CD4-positive, alpha-beta T cell treated with Interleukin-17A for 4 hours (primary cell): Measurements from ENCODE around the gene DNAJA4.
"Not testable (repeated sequence)": the region's sequence is repeated elsewhere in the genome, so short reads cannot be mapped to it uniquely, and the experiment has no call there.

Experiments
- DNase-seq: peaks from one replicate; pipeline ENCODE4 v3.0.0-alpha.2; 2020; ENCODE audit warnings: mixed read lengths

The DNAJA4 gene

DNA sequence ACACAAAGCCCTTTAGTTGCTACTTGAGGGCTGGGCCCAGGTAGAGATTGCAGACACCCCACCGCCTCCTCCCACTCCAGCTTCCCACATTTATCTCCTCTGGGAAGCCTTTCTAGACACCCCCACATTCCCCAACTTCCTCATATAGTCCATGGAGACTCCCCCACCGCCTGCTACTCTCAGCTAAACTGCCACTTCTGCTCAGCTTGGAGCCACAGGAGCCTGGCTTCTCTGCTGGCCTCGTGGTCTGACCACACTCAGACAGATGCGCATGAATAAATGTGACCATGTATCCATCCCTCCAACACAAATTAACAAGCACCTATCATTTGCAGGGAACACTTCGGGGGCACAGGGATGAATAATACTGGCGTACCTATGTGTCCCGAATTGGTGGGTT is 19.5 kb upstream of the DNAJA4 start:
- DNase-seq: no peak

DNA sequence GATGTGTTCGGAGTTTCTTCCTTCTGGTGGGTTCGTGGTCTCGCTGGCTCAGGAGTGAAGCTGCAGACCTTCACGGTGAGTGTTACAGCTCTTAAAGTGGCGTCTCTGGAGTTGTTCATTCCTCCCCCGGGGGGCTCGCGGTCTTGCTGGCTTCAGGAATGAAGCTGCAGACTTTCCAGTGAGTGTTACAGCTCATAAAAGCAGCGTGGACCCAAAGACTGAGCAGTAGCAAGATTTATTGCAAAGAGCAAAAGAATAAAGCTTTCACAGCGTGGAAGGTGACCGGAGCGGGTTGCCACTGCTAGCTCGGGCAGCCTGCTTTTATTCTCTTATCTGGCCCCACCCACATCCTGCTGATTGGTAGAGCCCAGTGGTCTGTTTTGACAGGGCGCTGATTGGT is 19.0 kb upstream of the DNAJA4 start:
- not testable (repeated sequence) for DNase-seq

DNA sequence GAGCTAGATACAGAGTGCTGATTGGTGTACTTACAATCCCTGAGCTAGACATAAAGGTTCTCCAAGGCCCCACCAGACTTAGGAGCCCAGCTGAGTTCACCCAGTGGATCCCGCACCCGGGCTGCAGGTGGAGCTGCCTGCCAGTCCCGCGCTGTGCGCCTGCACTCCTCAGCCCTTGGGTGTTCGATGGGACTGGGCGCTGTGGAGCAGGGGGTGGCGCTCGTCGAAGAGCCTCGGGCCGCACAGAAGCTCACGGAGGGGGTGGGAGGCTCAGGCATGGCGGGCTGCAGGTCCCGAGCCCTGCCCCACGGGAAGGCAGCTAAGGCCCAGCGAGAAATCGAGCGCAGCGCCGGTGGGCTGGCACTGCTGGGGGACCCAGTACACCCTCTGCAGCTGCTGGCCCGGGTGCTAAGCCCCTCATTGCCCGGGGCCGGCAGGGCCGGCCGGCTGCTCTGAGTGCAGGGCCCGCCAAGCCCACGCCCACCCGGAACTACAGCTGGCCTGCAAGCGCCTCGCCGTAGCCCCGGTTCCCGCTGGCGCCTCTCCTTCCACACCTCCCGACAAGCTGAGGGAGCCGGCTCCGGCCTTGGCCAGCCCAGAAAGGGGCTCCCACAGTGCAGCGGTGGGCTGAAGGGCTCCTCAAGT is 18.3 kb upstream of the DNAJA4 start:
- DNase-seq: not testable (repeated sequence)

DNA sequence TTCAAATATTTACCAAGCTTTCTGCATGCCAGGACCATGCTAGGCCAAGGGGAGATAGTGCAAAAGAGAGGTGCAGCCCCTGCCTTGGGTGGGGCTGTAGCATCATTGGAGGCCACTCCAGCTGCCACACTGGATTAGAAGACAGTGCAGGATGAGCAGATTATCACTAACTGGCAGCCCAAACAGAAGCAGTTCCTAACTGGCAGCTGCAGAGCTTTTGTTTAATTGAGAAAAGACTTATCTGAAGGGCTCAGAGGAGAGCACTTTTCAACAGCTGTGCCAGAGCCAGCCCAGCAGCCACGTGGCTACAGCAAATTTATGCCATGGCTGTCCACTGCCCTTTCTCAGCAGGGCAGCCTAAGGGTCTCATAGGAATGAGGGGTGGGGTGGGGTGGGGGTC is 16.5 kb upstream of the DNAJA4 start:
- DNase-seq: no peak

DNA sequence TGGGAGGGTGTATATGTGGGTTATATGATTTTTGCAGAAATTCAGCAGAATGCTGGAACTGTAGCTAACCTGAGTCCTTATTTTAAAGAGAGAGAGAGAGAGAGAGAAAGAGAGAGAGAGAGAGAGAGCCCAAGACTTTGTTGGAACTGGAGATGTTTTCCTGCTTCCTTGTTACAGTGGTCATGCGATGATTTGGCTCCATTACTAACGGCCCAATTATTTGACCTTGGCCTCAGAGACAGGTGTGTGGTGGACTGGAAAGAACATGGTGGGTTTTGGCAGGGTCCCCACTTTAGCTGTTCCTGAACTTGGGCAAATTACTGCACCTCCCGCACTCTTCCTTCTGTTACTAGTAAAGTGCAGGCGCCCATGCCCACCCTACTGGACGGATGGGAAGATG is 15.2 kb upstream of the DNAJA4 start:
- DNase-seq: no peak

DNA sequence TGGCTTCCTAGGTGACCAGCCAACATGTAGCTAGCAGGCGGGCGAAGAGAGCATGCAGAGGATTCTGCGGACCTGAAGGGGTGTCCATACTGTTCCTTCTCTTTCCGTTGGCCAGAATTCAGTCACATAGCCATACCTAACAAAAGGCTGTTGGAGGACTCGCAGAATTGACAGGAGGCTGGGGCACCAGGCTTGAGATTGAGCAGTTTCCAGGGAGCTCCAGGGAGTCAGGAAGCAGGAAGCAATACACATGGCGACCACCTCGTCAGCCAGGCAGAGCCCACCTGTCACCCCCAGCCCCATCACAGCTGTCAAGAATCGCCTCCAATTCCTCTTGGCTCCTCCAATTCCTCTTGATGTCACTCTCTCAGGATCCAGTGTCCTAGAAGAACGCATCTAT is 13.2 kb upstream of the DNAJA4 start:
- no peak for DNase-seq

DNA sequence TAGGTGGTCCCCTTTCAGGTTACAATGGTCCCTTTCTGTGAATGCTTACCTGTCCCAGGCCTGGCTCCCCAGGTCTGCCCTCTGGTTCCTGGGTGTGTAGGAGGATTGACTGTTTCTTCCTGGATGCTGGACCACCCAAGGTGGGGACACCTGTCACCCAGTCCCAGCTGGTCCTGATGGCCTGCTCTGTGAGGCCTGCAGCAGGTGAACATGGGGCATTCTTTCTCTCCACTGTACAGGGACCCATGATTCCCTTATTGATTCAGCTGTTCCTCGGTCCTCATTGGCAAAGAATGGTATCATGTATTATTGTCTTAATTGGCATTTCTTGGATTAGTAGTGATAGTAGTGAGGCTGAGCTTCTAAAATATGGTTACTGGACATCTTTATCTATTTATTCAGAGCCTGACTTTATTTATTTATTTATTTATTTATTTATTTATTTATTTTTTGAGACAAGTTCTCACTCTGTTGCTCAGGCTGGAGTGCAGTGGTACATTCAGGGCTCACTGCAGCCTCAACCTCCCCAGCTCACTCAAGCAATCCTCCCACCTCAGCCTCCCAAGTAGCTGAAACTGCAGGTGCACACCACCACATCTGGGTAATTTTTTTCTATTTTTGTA is 8.8 kb upstream of the DNAJA4 start:
- DNase-seq: no peak

DNA sequence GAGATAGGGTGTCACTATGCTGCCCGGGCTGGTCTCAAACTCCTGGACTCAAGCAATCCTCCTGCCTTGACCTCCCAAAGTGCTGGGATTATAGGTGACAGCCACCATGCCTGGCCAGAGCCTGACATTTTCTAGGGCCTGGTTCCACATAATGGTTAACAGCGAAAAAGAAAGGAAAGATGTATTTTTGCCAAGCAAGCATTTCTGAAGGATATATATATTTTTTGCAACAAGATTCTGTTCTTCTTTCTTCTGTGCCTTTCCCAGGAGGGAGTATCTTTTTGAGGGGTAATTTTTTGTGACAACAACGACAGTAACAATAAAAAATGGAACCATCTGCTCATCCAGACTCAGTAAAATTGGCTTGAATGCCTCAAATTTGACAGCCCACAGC is 8.3 kb upstream of the DNAJA4 start:
- no peak for DNase-seq

DNA sequence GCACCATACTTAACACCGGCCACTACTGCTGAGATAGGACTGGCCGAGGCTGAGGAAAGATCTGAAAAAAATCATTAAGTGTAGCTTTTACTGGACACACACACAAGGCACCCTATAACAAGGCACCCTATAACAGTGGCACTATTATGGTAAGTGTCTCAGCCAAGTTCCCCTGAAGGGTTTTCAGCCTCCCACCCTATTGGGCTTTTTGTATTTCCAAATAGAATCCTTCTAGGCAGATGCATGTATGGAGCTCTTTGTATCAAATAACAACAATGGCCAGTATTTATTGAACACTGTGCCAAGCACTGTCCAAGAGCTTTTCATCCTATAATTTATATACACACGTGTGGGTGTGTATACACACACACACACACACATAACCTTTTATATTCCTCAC is 6.7 kb upstream of the DNAJA4 start:
- DNase-seq: no peak

DNA sequence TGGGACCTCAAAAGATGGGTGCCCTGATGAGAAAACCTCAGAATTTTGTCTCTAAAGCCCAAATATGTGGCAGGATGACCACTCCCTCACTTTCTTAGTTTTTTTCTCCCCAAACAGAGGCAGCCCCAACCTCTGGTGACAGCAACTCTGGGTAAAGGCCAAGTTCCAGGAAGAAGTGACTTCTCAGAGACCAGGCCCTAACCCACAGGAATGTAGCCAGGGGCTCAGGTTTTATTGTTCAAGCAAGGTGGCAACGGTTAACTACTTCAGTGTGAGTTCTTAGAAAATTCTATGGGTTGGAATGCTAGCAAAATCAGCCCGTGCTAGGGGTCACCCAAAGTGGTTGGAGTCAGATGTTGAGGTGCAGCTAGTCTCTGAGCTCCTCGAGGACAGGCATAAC is 5.1 kb upstream of the DNAJA4 start:
- DNase-seq: no peak

DNA sequence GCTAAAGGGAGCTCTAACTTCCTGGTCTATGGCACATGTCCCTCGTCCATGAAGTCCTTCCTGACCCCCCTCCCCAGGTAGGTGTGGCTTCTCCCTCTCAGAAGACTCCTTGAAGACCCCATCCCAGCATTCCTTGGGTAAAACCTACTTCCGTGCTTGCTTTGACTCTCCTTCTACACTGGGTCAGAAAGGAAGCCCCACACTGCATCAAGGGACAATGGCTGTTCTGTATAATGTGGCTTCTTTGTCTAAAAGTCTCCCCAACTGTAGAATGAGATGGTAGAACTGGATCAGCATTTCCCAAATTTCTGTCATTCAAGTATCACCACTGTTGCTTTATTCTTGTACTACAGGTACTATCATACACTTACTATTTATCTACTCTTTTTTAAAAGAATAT is 3.9 kb upstream of the DNAJA4 start:
- DNase-seq: no peak

DNA sequence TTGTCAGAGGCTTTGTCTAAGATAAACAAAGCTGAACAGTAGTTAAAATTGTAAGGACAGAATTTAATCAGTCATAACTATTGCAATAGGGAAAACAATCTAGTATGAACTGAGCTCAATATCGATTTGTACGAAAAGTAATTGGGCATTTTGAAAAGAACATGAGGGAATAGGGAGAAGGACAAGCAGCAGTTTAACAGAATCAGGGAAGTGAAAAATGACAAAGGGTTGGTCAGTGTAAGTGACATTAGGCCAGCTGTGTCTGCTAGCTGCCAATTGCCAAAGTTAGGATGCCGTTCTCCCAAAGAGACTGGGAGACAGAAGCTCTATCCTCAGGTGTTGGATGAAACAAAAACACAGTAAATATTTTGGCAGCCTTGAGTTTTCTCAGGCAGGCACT is 3.3 kb upstream of the DNAJA4 start:
- no peak for DNase-seq

DNA sequence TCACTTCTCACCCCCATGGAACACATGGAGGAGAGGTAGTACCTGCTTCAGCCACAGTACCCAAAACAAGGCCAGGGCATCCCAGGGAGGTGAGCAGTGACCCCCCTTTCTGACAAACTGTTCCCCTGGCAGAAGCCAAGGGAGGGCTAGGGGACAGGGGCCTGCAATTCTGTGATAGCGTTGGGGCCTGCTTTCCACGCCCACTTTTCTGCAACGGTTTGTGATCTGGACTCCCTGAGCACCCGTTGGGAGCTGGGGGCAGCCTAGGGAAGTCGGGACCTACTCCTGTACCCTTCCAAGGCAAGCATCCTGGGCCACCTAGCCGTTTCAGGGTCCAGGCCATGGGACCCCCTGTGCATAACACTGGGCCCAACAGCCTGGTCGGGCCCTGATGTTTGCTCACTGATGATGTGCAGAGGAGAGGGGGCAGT is 996 bp upstream of the DNAJA4 start:
- no peak for DNase-seq

DNA sequence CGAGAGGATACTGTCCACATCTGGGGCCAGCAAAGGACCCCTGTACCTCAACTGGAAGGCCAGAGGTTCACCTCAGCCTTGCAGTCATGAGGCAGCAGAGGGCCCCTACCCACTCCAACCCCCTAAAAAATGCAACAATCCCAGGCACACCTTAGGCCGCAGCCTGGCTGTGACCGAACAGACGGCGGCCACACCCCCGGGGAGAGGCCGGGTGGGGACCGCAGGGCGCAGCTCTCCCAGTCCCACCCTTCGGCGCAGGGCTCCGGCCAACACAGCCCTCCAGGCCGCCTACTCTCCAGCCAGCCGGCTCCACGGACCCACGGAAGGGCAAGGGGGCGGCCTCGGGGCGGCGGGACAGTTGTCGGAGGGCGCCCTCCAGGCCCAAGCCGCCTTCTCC is 457 bp upstream of the DNAJA4 start:
- DNase-seq: no peak

DNA sequence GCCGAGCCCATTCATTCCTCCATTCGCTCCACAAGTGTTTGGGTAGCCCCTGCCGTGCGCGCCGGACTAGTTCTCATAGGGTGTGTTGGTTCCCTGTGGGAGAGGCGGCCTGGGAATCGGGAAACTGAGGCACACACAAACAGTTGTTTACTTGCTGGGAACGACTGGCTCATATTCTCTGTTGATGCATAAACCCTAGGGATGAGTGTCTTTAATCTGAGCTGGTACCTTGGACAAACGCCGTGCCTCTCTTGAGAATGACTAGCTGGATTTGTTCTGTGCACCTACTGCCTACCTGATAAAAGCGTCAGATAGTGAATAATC is 737 bp downstream of the DNAJA4 start:
- DNase-seq: no peak

DNA sequence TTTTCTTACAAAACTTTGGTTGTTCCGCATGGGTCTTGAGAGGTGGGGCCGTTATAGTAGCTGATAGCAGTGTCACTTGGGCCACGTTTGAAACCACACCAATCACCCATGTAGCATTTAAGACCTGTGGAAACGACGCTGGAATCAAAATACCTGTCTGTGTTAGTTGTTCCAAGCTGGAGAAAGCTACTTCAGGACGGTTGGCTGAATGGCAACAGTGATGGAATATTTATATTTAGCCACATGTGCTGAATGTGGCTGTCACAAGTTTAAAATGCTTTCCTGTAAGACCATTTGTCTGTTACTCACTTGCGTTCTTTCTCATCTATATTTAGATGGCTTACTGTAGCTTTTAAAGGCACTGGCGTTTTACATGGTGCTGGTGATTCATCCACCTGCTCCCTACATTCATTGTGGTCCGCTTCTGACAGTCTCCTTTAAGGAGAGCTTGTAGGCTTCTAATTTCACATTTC is 1.4 kb downstream of the DNAJA4 start:
- DNase-seq: no peak

DNA sequence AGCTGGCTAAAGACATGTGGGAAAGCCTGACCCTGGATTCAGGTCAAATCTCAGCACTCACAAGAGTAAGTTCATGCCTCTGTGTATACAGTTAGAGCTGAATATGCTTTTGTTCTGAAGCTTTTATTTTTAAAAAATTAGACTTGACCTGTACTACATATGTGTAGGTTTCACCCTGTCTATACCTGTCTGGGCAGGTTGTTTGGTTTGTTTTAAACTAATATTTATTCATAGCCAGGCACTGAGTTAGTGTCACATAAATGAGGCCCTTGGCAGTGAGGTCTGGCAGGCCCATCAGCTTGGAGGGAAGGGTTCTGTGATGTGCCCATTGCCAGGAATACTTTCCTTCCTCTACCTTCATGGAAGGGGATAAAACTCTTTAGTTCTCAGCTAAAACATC is 1.9 kb downstream of the DNAJA4 start:
- DNase-seq: no peak

DNA sequence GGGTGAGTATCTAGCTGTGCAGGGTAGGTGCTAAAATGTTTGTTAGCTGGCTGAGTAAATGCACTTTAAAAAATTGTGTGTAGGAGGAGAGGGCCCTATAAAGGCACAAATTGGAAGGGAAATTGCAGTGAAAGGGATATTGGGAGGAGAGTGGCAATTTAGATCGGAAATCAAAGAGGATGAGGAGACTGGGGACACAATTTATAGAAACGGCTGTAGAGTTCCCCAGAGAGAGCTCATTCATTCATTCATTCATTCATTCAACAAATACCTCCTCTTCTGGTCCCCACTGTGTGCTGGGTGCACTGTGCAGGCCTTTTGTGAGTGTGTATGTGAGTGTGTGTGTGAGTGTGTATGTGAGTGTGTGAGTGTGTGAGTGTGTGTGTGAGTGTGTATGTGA is 2.4 kb downstream of the DNAJA4 start:
- no peak for DNase-seq

DNA sequence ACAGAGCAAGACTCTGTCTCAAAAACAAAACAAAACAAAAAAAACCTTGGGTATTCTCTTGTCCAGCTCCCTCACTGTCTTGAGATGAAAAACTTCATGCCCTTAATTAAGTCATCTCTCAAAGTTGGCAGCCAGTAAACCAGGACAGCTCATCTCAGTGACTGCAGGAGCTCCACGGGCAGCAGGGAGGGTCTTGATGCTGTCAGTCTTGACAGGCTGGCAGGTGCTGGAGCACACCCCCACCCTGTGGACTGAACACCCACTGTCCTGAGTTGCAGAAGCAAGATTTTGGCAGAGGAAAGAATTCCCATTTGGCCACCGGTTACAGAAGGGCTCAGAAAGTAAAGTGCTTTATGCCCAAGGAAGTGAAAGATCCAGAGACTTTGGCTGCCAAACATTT is 8.0 kb downstream of the DNAJA4 start:
- no peak for DNase-seq

DNA sequence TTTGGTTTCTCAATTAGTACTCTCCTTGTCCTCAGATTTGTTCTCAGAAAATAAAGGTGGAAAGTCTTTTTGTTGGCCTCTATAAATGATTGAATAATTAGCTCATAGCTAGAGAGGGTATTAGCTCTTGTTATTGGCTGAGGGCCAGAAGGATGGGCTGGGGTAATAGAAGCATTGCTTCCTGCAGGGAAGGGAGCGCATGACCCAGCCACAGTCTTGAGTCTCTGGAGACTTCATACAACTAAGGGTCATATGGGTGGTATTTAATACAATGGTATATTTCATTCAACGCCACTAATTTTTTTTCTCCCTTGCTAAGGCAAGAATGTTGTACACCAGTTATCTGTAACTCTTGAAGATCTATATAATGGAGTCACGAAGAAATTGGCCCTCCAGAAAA is 8.4 kb downstream of the DNAJA4 start:
- no peak for DNase-seq

DNA sequence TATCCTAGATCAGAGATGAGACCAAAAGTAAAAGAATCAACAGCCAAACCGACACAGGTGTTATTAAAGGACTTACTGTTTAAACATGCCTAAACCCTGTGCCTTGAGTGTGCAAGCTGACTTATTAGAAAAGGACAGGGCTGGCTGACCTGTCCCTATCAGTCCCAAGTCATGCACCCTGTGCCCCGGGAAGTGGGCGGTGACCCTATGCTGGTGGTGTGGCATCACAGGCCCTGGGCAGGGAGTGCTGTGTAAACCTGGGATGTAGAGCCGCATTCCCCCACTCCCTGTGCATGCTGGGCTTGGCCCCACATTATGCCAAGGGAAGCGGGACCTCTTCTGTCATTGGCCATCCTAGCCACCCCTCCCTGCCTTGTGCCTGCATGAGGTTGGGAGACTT is 10.6 kb downstream of the DNAJA4 start:
- DNase-seq: no peak

DNA sequence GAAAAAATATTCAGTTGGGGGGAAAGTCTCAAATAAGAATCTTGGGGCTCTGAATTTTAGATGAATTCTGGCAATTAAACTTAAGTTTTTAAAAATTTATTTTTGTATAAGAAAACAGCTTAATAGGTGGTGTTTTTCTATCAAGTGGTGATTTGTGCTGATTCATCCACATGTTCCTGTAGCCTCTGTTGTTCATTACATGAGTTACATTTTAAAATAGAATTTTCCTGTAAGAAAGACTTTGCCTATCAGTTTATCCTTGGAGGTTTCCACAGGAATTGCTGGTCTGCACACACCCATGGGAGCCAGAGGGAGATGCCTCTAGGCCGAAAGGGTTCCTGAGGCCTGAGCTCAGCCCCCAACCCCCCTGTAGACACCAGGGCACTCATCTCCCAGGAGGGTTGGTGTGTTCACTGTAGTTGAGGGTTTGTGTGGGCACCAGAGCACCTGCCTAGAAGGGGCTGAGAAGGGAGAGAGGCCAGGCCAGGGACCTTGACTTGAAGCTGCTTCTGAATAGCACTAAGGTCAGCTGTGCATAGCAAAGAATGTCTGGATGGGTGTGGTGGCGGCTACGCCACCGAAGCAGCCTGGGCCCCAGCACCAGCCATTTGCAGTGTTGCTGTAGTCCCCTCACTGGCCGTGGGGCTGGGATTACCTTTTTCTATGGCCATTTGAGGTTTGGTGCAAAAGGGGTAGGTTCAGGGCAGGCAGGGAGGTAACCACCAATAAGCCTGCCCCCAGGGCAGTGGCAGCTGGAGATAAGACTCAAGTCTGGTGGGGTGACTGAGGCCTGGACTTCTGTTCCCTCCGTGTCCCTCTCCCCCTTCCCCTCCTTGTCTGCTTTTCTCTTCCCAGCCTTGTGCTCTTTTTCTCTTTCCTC is 11.9 kb downstream of the DNAJA4 start:
- DNase-seq: no peak

DNA sequence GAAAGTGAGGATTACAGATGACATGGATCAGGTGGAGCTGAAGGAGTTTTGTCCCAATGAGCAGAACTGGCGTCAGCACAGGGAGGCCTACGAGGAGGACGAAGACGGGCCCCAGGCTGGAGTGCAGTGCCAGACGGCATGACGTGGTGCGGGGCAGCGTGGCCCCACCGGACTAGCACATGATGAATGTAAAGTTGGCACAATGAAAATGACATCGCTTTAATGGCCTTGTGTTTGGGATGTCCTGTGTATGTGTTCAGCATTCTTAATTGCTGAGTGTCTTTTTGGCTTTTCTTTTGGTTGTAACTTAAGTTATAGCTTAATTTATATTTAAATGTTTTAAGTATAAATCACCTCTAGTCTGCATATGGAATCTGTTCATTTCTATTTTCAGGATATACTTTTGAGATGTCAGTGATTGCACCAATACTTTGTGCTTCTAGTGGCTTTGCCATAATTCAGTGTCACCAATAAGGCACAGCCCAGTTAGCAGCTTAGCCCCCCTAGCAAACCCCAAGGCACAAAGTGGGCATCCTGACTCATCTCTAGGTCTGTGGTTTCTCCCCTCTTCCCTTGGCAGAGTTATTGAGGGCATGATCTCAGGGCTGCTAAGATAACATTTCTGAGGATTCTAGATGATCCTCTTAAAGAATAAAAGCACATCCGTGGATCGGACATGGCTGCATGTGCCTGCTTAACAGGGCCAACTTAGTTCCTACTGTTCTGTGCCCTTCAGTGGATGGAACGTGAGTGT is 16.1 kb downstream of the DNAJA4 start:
- DNase-seq: no peak

DNA sequence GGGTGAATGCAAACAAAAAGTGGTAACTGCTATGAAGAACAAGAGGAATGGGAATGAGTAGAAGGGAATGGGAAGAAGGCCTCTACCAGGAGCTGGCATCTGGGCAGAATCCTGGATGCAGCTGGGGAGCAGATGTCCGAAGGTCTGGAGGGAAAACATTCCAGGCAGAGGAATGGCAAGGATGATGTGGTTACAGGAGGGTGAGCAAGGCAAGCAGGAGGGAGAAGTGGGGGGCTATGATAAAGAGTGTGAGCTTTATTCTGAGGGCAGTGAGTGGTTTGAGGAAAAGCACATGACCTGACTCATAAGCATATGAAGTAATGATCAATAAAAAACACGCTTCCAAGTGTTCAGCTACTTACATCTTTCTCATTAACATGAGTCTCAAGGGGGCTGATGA is 18.0 kb downstream of the DNAJA4 start:
- DNase-seq: no peak
